NK-92 treated with Interleukin-12 subunit alpha and Interleukin-12 subunit beta, amount 100 ng/mL, for 24 hours (cell line): Measurements from ENCODE around the gene GATB.
A peak's percentile ranks its signal among the peaks of the same experiment; 100 is the strongest.

Experiments
- DNase-seq: peaks from one replicate; lab custom pipeline; 2025; lab: John Stamatoyannopoulos, UW

Gene GATB

GRCh38 chr4:151760712-151761661 is at the start of gene GATB:
Gene GATB, minus strand, starts transcription at chr4:151761007. Its CDS starts 25 bp downstream, at chr4:151760982.
- peak; percentile 75 for DNase-seq

GRCh38 chr4:151810476-151810875 is 49.7 kb upstream of the GATB start:
- DNase-seq: no peak

DNA sequence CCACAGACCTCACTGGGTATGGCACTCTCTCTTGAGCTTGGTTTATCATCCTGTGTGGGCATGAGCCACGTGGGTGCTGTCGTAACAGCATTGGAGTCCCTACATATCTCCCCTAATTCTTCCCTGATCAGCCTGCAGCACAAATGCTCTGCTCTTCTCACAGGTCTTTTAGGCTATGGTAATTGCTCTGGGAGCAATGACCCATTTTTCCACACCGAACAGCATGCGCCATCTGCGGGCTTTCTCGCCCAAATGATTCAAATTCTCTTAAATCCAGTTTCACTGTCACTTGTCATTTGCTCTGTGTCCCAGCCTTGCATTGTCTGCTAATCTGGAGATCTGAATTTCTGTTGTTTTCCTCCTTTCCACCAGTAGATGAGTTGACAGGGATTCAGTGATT is 48.9 kb upstream of the GATB start:
- DNase-seq: no peak

- DNase-seq: no peak
These were observed 47.7 kb upstream of the GATB start for GRCh38 chr4:151808542-151808941.

DNA sequence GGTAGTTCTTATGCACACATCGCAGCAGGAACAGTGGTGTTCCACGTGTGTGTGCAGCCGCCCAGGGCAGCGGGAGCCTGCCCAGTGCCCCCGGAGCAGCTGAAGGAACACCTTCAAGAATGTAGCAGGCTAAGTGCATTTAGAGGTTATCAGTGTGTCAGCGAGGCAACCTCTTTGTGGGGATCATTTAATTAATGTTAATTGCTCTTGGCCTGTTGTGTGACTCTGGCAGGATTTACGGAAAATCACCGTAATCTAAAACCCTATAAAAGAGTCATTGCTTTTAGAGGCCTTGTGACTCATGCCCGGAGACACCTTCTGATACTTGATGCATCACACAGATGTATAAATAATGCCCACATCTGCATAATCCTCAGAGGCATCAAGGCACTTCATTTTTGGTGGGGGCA is 47.3 kb upstream of the GATB start:
- no peak for DNase-seq

GRCh38 chr4:151807220-151807619 is 46.4 kb upstream of the GATB start:
- no peak for DNase-seq

DNA sequence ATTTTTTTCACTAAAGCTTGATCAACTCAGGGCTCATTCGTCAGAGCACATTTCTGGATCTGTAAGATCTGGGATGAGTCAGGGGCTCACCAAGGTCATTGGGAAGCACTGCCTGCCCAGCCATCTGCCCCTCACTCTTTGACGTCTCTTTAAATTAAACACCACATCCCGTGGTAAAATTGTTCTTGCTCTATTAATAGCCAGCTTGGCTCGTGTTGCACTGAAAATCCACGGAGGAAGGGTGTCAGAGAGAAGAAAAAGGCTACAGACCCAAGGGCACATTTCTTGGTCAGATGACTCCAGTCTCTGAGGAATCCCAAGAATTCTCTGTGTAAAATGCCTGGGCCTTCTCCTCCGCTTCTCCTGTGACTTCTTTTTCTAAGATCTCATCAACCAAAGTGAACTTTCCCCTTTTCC is 45.7 kb upstream of the GATB start:
- DNase-seq: no peak

- DNase-seq: no peak
These were observed 44.0 kb upstream of the GATB start for GRCh38 chr4:151804821-151805220.

DNA sequence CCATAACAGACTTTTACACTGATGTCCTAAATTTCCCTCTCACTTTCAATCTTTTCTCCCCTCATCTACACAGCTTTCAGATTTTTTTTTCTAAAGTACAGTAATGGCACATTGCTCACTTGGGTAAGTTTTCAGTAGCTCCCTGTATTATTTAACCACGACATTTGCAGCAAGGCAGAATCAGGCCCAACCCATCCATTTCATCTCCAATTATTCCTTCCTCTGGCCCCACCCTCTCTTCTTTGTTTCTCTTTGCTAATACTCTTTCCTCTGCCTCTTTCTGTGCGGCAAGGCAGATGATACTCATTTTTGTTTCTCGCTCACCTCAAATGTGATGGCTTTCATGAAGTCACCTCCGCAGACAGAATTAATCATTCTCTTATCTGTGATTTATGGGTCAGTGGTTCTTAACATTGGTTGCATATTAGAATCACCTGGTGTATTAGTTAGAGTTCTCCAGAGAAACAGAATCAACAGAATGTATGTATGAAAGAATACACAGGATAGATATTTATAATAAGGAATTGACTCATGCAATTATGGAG is 43.4 kb upstream of the GATB start:
- DNase-seq: no peak

DNA sequence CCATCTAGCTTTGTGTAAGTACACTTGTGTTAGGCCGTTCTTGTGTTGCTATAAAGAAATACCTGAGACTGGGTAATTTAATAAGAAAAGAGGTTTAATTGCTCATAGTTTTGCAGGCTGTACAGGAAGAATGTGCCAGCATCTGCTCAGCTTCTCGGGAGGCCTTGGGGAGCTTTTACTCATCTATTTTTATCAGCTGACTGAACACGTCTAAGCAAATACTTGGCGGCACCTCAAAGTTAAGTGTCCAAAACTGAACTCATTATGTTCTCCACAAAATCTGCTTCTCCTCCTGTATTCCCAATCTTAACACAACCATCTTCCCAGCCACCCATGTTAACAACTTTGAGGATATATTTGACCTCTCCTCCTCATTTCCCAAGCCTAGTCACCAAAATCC is 42.4 kb upstream of the GATB start:
- DNase-seq: no peak

GRCh38 chr4:151801547-151802516 is 41.0 kb upstream of the GATB start:
- no peak for DNase-seq

- no peak for DNase-seq
These were observed 38.7 kb upstream of the GATB start for GRCh38 chr4:151799417-151800012.

DNA sequence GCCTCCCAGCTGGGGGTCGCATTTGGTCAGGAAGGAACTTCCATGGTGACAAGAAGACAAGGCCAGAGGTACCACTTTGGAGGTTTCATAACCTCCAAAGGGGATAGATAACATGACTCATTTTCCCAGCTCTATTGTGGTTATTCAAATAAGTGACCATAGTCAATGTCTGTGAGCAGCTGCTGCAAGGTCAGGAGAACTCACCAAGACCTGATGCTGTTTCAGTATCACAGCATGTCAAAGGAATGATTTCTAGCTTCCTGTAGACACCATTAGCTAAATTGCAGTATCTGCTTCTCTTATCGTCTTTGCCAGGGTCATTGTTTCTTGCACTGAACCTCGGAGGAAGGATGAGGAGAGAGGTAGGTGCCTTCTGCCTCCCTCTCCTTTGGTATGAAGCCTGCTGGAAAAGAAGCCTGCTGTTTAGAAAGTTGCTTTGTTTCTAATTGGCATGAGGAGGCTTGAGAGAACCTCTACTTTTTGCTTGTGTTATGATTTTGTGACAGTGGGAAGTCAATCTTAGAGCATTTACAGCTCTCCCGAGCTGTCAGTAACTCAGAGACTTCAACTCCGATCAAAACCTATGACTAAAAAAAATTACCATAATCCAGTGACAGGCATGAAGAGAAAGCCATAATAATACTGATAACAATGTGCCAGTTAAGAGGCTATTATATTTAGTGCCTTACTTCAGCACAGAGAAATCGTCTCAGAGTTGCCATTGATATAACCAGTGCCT is 38.0 kb upstream of the GATB start:
- no peak for DNase-seq

GRCh38 chr4:151797853-151798252 is 37.0 kb upstream of the GATB start:
- DNase-seq: no peak

GRCh38 chr4:151797131-151797530 is 36.3 kb upstream of the GATB start:
- no peak for DNase-seq

DNA sequence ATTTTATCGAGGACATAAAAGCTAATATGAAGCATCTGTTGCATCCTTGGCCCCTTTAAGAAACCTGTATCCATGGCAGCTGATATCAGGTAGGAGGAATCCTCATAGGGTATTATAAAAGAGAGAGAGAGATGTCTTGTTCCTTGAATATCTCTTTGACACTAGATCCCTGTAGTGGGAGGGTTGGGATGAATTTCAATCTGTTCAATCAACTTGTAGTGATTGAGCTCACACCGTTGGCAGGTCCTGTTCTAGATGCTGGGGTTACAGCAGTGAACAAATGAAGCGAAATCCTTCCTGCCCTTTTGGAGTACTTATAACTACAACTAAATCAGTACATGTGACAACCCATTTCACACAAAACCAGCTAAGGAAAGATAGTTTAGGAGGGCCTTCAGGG is 35.3 kb upstream of the GATB start:
- DNase-seq: no peak

GRCh38 chr4:151792995-151793394 is 32.2 kb upstream of the GATB start:
- DNase-seq: no peak

- no peak for DNase-seq
These were observed 31.7 kb upstream of the GATB start for GRCh38 chr4:151792530-151792929.

DNA sequence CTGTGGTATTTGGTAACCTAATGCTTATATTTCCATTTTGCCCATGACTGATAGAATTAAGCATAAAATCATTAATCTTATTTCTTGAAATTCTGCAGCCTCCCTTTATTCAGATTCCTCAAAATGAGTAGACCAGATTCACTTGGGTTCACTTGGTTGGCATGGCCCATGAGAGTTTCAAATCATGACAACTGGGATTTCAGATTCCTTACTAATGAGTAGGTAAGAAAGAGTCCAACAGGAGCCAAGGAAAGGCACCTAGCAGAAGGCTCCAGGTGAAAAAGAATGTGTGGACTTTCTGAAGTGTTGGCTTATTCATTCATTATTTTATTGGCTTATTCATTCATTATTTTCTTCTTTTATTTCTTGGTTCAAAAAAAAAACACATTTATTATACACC is 27.2 kb upstream of the GATB start:
- no peak for DNase-seq

GRCh38 chr4:151786158-151786495 is 25.3 kb upstream of the GATB start:
- DNase-seq: no peak

GRCh38 chr4:151785484-151786157 is 24.8 kb upstream of the GATB start:
- DNase-seq: no peak
